A172 (cell line): ENCODE measurements around the gene RPTOR. TPM values are rescaled to one million over a fixed set of nuclear protein-coding genes. Genes with fewer than 3 reads are reported as not detected.
"Not testable (repeated sequence)": the region's sequence is repeated elsewhere in the genome, so short reads cannot be mapped to it uniquely, and the experiment has no call there.

Source experiments
- DNase-seq: peaks from one replicate; pipeline ENCODE4 v3.0.0-alpha.2; 2015; ENCODE audit warnings: low spot score
- total RNA-seq: library from RNA; depleted of rRNA; stranded (reverse); fragments of >200 nt; shearing (Covaris generic); gene quantifications from 2 replicates; pipeline ENCODE4 v1.2.3, GENCODE V29; 2014; rRNA removed

Gene RPTOR
- 17.4 and 20.7 TPM in 2 replicates for total RNA-seq

GRCh38 chr17:80544655-80545498, at the start of gene RPTOR:
RPTOR (plus strand) TSS chr17:80544838; CDS start chr17:80545630, 792 bp downstream.
- DNase-seq, result peak; percentile 84

- DNase-seq, result no peak
Measured at GRCh38 chr17:80497726-80498241, 46.9 kb upstream of the RPTOR start.

- DNase-seq, result peak; percentile 76
Measured at GRCh38 chr17:80498242-80498919, 46.3 kb upstream of the RPTOR start.

GRCh38 chr17:80498920-80499410, 45.7 kb upstream of the RPTOR start:
- DNase-seq, result no peak

GRCh38 chr17:80499560-80499959, 45.1 kb upstream of the RPTOR start:
- DNase-seq, result no peak

GRCh38 chr17:80499961-80500665, 44.5 kb upstream of the RPTOR start:
- no peak for DNase-seq

GRCh38 chr17:80501741-80502577, 42.7 kb upstream of the RPTOR start:
- DNase-seq, result peak; percentile 82

GRCh38 chr17:80502578-80502877, 42.1 kb upstream of the RPTOR start:
- DNase-seq, result no peak

- DNase-seq, result no peak
Measured at GRCh38 chr17:80503031-80503430, 41.6 kb upstream of the RPTOR start.

- no peak for DNase-seq
Measured at GRCh38 chr17:80503921-80504320, 40.7 kb upstream of the RPTOR start.

GRCh38 chr17:80504686-80505413, 39.8 kb upstream of the RPTOR start:
- DNase-seq, result peak; percentile 50

- not testable (repeated sequence) for DNase-seq
Measured at GRCh38 chr17:80507177-80507576, 37.5 kb upstream of the RPTOR start.

GRCh38 chr17:80507965-80508364, 36.7 kb upstream of the RPTOR start:
- no peak for DNase-seq

GRCh38 chr17:80509311-80509710, 35.3 kb upstream of the RPTOR start:
- no peak for DNase-seq

GRCh38 chr17:80510132-80510531, 34.5 kb upstream of the RPTOR start:
- no peak for DNase-seq

GRCh38 chr17:80510772-80511171, 33.9 kb upstream of the RPTOR start:
- DNase-seq, result no peak

- no peak for DNase-seq
Measured at GRCh38 chr17:80511222-80512180, 33.1 kb upstream of the RPTOR start.

GRCh38 chr17:80512233-80512632, 32.4 kb upstream of the RPTOR start:
- DNase-seq, result peak; percentile 86

- DNase-seq, result no peak
Measured at GRCh38 chr17:80513201-80513600, 31.4 kb upstream of the RPTOR start.
